Cardiac muscle cell (in vitro differentiated cells and primary cell): Measurements from ENCODE around the gene TMEM213. TPM values are rescaled to one million over a fixed set of nuclear protein-coding genes. Genes with fewer than 3 reads are reported as not detected.

Experiments used
- DNase-seq, 2 donors: peaks; one replicate each; pipeline versions ENCODE4 v3.0.0 to v3.0.0-alpha.2; 2010 to 2017; ENCODE audit warnings: low read depth in 1 of 2, low spot score in 1 of 2
- H3K27ac ChIP-seq: fragments of 200-600 bp; sonication (generic); 2 replicates; pipeline ENCODE4 v1.5.1; 2016
- H3K27me3 ChIP-seq: fragments of 200-600 bp; sonication (generic); 2 replicates; pipeline ENCODE4 v1.6.0; 2016; ENCODE audit warnings: control low read depth
- H3K36me3 ChIP-seq: fragments of 200-600 bp; sonication (generic); 2 replicates; pipeline ENCODE4 v1.5.1; 2016; ENCODE audit warnings: control low read depth
- H3K4me1 ChIP-seq: fragments of 200-600 bp; sonication (generic); 2 replicates; pipeline ENCODE4 v1.8.1; 2017; ENCODE audit warnings: low read depth, mild to moderate bottlenecking, mixed run types
- H3K4me3 ChIP-seq: fragments of 200-600 bp; sonication (generic); 2 replicates; pipeline ENCODE4 v1.5.1; 2016; ENCODE audit warnings: mild to moderate bottlenecking
- H3K9me3 ChIP-seq: fragments of 200-600 bp; sonication (generic); 2 replicates; pipeline ENCODE4 v1.5.1; 2017; ENCODE audit warnings: low read depth, mild to moderate bottlenecking, control low read depth
- polyA plus RNA-seq: library from polyadenylated mRNA; unstranded; fragments of >200 nt; fragmentation: Nextera tagmentation; extraction: Ambion mirVana; gene quantifications from 2 replicates; pipeline ENCODE4 v1.2.1, GENCODE V29; 2016
- total RNA-seq: library from RNA; depleted of rRNA; stranded (reverse); fragments of >200 nt; gene quantifications from 2 replicates; pipeline ENCODE4 v1.2.3, GENCODE V29; 2016
- TF ChIP-seq, protein P1 (sequence below): IDR thresholded peaks from 2 replicates; pipeline ENCODE4 v1.5.1; 2012; ENCODE audit warnings: low read depth, mild to moderate bottlenecking, low read length

TMEM213 gene
- total and polyA plus RNA-seq, 2 experiments from 2014 or later = not detected

DNA sequence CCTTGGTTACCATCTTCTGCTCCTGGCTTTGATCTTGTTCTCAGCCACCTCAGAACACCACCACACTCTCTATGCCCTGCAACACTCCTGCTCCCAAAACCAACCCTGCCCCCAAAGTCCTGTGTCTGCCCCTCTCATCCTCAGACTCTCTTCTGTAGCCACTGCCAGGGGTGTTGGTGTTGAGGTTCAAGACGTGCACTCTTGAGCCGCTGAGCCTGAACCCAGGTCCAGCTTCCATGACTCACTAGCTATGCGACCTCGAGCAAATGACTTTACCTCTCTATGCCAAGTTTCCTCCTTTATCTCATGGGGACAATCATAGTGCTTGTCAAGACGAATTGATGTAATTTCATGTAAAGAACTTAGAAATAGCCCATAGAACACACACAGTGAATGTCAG, 1.0 kb downstream of the TMEM213 start:
- Histone ChIP-seq H3K36me3 (no peaks in the 10 kb centered on the region), H3K4me1 (no peaks in the 10 kb centered on the region), H3K4me3 (no peak overlapping the region), H3K27ac (no peak overlapping the region), H3K9me3 (no peaks in the 10 kb centered on the region), H3K27me3 (peaks cover 5% of the 10 kb centered on the region)
- TF ChIP-seq, protein P1, sequence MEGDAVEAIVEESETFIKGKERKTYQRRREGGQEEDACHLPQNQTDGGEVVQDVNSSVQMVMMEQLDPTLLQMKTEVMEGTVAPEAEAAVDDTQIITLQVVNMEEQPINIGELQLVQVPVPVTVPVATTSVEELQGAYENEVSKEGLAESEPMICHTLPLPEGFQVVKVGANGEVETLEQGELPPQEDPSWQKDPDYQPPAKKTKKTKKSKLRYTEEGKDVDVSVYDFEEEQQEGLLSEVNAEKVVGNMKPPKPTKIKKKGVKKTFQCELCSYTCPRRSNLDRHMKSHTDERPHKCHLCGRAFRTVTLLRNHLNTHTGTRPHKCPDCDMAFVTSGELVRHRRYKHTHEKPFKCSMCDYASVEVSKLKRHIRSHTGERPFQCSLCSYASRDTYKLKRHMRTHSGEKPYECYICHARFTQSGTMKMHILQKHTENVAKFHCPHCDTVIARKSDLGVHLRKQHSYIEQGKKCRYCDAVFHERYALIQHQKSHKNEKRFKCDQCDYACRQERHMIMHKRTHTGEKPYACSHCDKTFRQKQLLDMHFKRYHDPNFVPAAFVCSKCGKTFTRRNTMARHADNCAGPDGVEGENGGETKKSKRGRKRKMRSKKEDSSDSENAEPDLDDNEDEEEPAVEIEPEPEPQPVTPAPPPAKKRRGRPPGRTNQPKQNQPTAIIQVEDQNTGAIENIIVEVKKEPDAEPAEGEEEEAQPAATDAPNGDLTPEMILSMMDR = no peak
- no peak for DNase-seq

DNA sequence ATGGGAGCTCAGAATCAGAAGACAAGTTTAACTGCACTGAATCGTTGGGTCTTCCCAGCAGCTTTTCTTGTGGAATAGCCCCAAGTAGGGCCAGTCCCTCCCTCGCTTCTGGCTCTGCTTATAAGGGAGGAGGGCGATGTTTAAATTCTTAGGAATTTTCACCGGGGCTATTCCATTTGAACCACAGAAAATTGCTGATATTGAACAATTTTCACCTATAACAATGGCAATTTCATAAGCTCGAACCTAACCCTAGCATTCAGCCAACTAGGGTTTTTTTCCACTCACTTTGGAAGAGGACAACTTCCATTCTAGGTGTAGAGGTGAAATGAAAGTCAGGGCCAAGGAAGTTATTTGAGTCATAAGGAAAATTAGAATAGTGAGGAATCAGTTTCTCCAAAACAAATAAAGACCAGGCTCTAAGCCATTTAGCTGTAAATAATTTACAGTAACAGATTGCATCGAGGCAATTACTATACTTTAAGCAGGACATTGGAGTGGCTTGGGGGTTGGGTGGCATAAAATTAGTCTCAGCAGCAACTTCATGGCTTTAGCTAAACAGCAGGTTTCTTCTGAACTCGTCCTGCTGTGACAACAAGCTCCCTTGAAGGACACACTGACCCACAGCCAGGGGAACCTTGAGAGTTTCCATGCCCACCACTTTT, 1.7 kb downstream of the TMEM213 start:
- Histone ChIP-seq H3K36me3 (no peaks in the 10 kb centered on the region), H3K27me3 (peaks cover 5% of the 10 kb centered on the region), H3K4me1 (no peaks in the 10 kb centered on the region), H3K9me3 (no peaks in the 10 kb centered on the region), H3K27ac (no peak overlapping the region), H3K4me3 (no peak overlapping the region)
- TF ChIP-seq, protein P1 = no peak
- no peak for DNase-seq

DNA sequence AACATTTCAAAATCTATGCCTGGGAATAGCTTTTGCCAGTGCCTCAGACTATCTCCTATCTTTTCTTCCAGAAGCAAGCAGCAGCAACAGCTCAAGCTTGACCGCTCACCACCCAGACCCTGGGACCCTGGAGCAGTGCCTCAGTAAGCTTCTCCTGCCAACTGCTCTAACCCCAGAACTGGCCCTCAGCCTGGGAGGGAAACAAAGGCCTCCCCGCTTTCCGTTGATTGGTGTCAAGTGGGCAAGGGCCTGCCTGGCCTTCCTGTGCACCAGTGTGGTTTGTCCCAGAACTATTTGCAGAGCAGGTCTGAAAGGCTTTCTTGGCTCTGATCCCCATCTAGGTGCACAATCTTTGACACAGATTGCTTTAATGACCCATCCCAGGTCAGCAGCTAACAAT, 3.5 kb downstream of the TMEM213 start:
- peaks cover 5% of the 10 kb centered on the region for H3K27me3 ChIP-seq
- H3K9me3 ChIP-seq = no peaks in the 10 kb centered on the region
- H3K4me1 ChIP-seq = no peaks in the 10 kb centered on the region
- no peak for DNase-seq
- no peaks in the 10 kb centered on the region for H3K36me3 ChIP-seq
- TF ChIP-seq, protein P1 = no peak
- H3K27ac ChIP-seq = no peak overlapping the region
- no peak overlapping the region for H3K4me3 ChIP-seq

DNA sequence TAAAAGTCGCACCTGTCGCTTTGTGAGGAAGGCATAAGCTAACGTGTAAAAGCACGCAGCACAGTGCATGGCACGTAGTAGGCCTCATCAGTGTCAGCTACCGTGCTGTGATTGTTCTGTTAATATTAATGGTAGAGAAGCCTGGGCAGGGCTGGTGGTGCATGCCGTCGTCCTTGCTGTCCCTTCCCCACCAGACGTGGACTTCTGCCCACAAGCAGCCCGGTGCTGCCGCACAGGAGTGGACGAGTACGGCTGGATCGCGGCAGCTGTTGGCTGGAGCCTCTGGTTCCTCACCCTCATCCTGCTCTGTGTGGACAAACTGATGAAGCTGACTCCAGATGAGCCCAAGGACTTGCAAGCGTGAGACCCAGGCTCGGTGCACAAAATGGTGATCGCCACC, 4.9 kb downstream of the TMEM213 start:
- TF ChIP-seq, protein P1 = no peak
- H3K9me3 ChIP-seq = no peaks in the 10 kb centered on the region

DNA sequence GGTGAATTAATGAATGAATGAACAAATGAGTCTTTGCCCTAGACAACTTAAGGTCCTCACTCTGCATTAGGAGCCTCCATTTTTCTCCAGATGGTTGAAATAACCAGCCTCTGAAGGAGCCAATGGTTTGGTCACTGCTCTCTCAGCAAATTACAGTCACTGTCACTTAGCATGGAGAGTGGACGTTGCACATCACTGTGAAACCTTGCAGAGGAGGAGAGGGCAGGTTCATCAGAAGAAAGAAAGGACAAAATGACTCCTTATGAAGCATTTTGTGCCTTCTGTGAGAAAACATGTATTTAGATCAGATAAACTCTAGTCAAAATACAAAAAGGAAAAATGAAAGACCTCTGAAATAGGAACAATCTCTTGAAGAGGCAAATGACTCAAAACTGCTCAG, 6.8 kb downstream of the TMEM213 start:
- Histone ChIP-seq H3K4me1 (no peaks in the 10 kb centered on the region), H3K27me3 (no peaks in the 10 kb centered on the region), H3K9me3 (no peaks in the 10 kb centered on the region), H3K4me3 (no peak overlapping the region), H3K36me3 (no peaks in the 10 kb centered on the region), H3K27ac (no peak overlapping the region)
- TF ChIP-seq, protein P1 = no peak
- no peak for DNase-seq

More for the DNA sequence above, 4.9 kb downstream of the TMEM213 start:
- H3K4me3 ChIP-seq = no peak overlapping the region
- no peak overlapping the region for H3K27ac ChIP-seq
- H3K4me1 ChIP-seq = no peaks in the 10 kb centered on the region
- peaks cover 4% of the 10 kb centered on the region for H3K27me3 ChIP-seq
- no peak for DNase-seq
- no peaks in the 10 kb centered on the region for H3K36me3 ChIP-seq
